SK-N-SH treated with all-trans-retinoic acid at 6 μM for 48 hours (cell line): ENCODE data around the gene CDK10.

Source experiments
- ESRRG ChIP-seq: fragments of 250-450 bp; sonication (Bioruptor Pico); IDR thresholded peaks from 2 replicates; pipeline ENCODE4 v1.6.1; 2021; ENCODE audit warnings: mild to moderate bottlenecking
- ISL1 ChIP-seq: fragments of 250-450 bp; sonication (Bioruptor Pico); IDR thresholded peaks from 2 replicates; pipeline ENCODE4 v2.1.2; 2022; ENCODE audit warnings: mild to moderate bottlenecking, moderate library complexity
- PATZ1 ChIP-seq: fragments of 250-450 bp; sonication (Bioruptor Pico); IDR thresholded peaks from 2 replicates; pipeline ENCODE4 v1.8.0; 2020; ENCODE audit warnings: mild to moderate bottlenecking, moderate library complexity, borderline replicate concordance
- ZC3H10 ChIP-seq: fragments of 250-450 bp; sonication (Bioruptor Pico); IDR thresholded peaks from 2 replicates; pipeline ENCODE4 v1.5.1; 2021; ENCODE audit warnings: mild to moderate bottlenecking, moderate library complexity
- ZFP3 ChIP-seq: fragments of 250-450 bp; sonication (Bioruptor Pico); IDR thresholded peaks from 2 replicates; pipeline ENCODE4 v1.5.0; 2020; ENCODE audit warnings: mild to moderate bottlenecking, moderate library complexity
- ZFP30 ChIP-seq: fragments of 450-650 bp; formaldehyde crosslinking; IDR thresholded peaks from 2 replicates; pipeline ENCODE4 v1.5.0; 2022; ENCODE audit warnings: mild to moderate bottlenecking, moderate library complexity
- ZNF565 ChIP-seq: fragments of 450-650 bp; formaldehyde crosslinking; conservative IDR thresholded peaks from 2 replicates; pipeline ENCODE4 v1.5.0; 2020; ENCODE audit warnings: low read depth, mild to moderate bottlenecking, moderate library complexity

GRCh38 chr16:89646270-89646669 lies 40.2 kb upstream of the CDK10 start:
- TF ChIP-seq ZFP3 (CRISPR knock-in tag) (no peak), ZNF565 (CRISPR knock-in tag) (no peak), PATZ1 (CRISPR knock-in tag) (no peak), ISL1 (CRISPR knock-in tag) (no peak), ZC3H10 (CRISPR knock-in tag) (no peak), ZFP30 (CRISPR knock-in tag) (no peak), ESRRG (CRISPR knock-in tag) (no peak)
